Liver (tissue), 9 donors: Measurements from ENCODE around the gene ARGFX. TPM values are rescaled to one million over a fixed set of nuclear protein-coding genes. Genes with fewer than 3 reads are reported as not detected.

ENCODE experiments used
- DNase-seq: peaks from one replicate; pipeline ENCODE4 v3.0.0-alpha.2; 2017; ENCODE audit warnings: low spot score
- H3K27ac ChIP-seq, 2 donors: one replicate each; pipeline ENCODE4 v1.7.0; 2013; ENCODE audit warnings: inconsistent platforms in 2 of 2, low read length in 2 of 2, control low read depth in 1 of 2, low read depth in 1 of 2, mild to moderate bottlenecking in 1 of 2
- H3K27me3 ChIP-seq, 4 donors: one replicate each; pipeline versions ENCODE4 v1.6.1 to v1.7.0; 2013; ENCODE audit warnings: low read length in 3 of 4, inconsistent platforms in 1 of 4, mild to moderate bottlenecking in 1 of 4, moderate library complexity in 1 of 4; ENCODE audit not compliant: control insufficient read depth in 4 of 4, insufficient read depth in 4 of 4
- H3K36me3 ChIP-seq, 4 donors: one replicate each; pipeline versions ENCODE4 v1.6.1 to v1.7.0; 2013; ENCODE audit warnings: low read length in 3 of 4, mild to moderate bottlenecking in 3 of 4, low read depth in 1 of 4, moderate library complexity in 1 of 4; ENCODE audit not compliant: control insufficient read depth in 4 of 4, insufficient read depth in 3 of 4
- H3K4me1 ChIP-seq, 4 donors: one replicate each; pipeline versions ENCODE4 v1.6.1 to v1.7.0; 2013; ENCODE audit warnings: low read length in 3 of 4, mild to moderate bottlenecking in 3 of 4, moderate library complexity in 1 of 4; ENCODE audit not compliant: control insufficient read depth in 4 of 4, insufficient read depth in 4 of 4
- H3K4me3 ChIP-seq, 3 donors: one replicate each; pipeline versions ENCODE4 v1.6.1 to v1.7.0; 2013; ENCODE audit warnings: low read length in 3 of 3, control low read depth in 1 of 3, low read depth in 1 of 3, mild to moderate bottlenecking in 1 of 3
- H3K9ac ChIP-seq, 2 donors: one replicate each; pipeline ENCODE4 v1.7.0; 2013; ENCODE audit warnings: low read length in 2 of 2, mild to moderate bottlenecking in 2 of 2, moderate library complexity in 2 of 2, control low read depth in 1 of 2, low read depth in 1 of 2
- H3K9me3 ChIP-seq, 4 donors: one replicate each; pipeline versions ENCODE4 v1.6.1 to v1.7.0; 2013; ENCODE audit warnings: low read length in 3 of 4; ENCODE audit not compliant: control insufficient read depth in 4 of 4
- CTCF ChIP-seq: fragments of 150-350 bp; IDR thresholded peaks from 2 replicates; pipeline ENCODE4 v1.5.1; 2017; ENCODE audit warnings: improper control_type of control experiment, low read depth, low read length; ENCODE audit not compliant: missing input control
- EGR1 ChIP-seq, 2 donors: IDR thresholded peaks; 2 replicates each; pipeline ENCODE4 v1.6.1; 2016 to 2018; ENCODE audit warnings: antibody characterized with exemption in 2 of 2, low read depth in 2 of 2
- FOXA1 ChIP-seq: IDR thresholded peaks from 2 replicates; pipeline ENCODE4 v1.6.1; 2016; ENCODE audit warnings: antibody characterized with exemption
- FOXA2 ChIP-seq: IDR thresholded peaks from 2 replicates; pipeline ENCODE4 v1.6.1; 2016; ENCODE audit warnings: antibody characterized with exemption
- GABPA ChIP-seq, 2 donors: IDR thresholded peaks in 1 of 2; conservative IDR thresholded peaks in 1 of 2; 2 replicates each; pipeline ENCODE4 v1.6.1; 2016; ENCODE audit warnings: antibody characterized with exemption in 2 of 2, mild to moderate bottlenecking in 1 of 2, moderate library complexity in 1 of 2
- HNF4A ChIP-seq, 2 donors: conservative IDR thresholded peaks; 2 replicates each; pipeline ENCODE4 v1.6.1; 2016; ENCODE audit warnings: antibody characterized with exemption in 2 of 2, mild to moderate bottlenecking in 2 of 2
- HNF4G ChIP-seq: IDR thresholded peaks from 2 replicates; pipeline ENCODE4 v1.6.1; 2016; ENCODE audit warnings: antibody characterized with exemption
- JUND ChIP-seq, 2 donors: IDR thresholded peaks; 2 replicates each; pipeline ENCODE4 v1.6.1; 2016; ENCODE audit warnings: antibody characterized with exemption in 2 of 2
- NR2F2 ChIP-seq: IDR thresholded peaks from 2 replicates; pipeline ENCODE4 v1.6.1; 2016; ENCODE audit warnings: antibody characterized with exemption
- RAD21 ChIP-seq, 2 donors: IDR thresholded peaks; 2 replicates each; pipeline ENCODE4 v1.6.1; 2016; ENCODE audit warnings: antibody characterized with exemption in 2 of 2, mild to moderate bottlenecking in 2 of 2
- REST ChIP-seq: IDR thresholded peaks from 2 replicates; pipeline ENCODE4 v1.6.1; 2016; ENCODE audit warnings: antibody characterized with exemption, mild to moderate bottlenecking
- RXRA ChIP-seq, 2 donors: IDR thresholded peaks; 2 replicates each; pipeline ENCODE4 v1.6.1; 2017 to 2018; ENCODE audit warnings: antibody characterized with exemption in 2 of 2, mild to moderate bottlenecking in 1 of 2
- SP1 ChIP-seq: IDR thresholded peaks from 2 replicates; pipeline ENCODE4 v1.6.1; 2018; ENCODE audit warnings: antibody characterized with exemption, mild to moderate bottlenecking
- TAF1 ChIP-seq: conservative IDR thresholded peaks from 2 replicates; pipeline ENCODE4 v1.6.1; 2016; ENCODE audit warnings: antibody characterized with exemption, mild to moderate bottlenecking
- YY1 ChIP-seq: IDR thresholded peaks from 2 replicates; pipeline ENCODE4 v1.6.1; 2016; ENCODE audit warnings: antibody characterized with exemption, mild to moderate bottlenecking
- ZBTB33 ChIP-seq: IDR thresholded peaks from 2 replicates; pipeline ENCODE4 v1.6.1; 2016; ENCODE audit warnings: antibody characterized with exemption
- WGBS: extraction: QIAGEN DNeasy Blood & Tissue Kit; methylation state at CpG from one replicate; pipeline ENCODE4 v1.1.7; 2013; 5-methylcytosine and 5-hydroxymethylcytosine counted together
- polyA plus RNA-seq, 2 donors: library from polyadenylated mRNA; stranded (reverse) in 1 of 2; unstranded in 1 of 2; fragments of 200-250 nt in 1 of 2; fragments of >200 nt in 1 of 2; fragmentation: Nextera tagmentation in 1 of 2; extraction: Ambion mirVana in 1 of 2; gene quantifications; one replicate each; pipeline versions ENCODE4 v1.2.1 to v1.2.3, GENCODE V29; 2013 to 2015
- total RNA-seq, 2 donors: library from RNA; depleted of rRNA; stranded (reverse); fragments of >200 nt; gene quantifications; one replicate each; pipeline ENCODE4 v1.2.3, GENCODE V29; 2014
- TF ChIP-seq, protein P1 (sequence below): IDR thresholded peaks from 2 replicates; pipeline ENCODE4 v1.6.1; 2016; ENCODE audit warnings: antibody characterized with exemption
- TF ChIP-seq, protein P2 (sequence below): IDR thresholded peaks from 2 replicates; pipeline ENCODE4 v1.6.1; 2016; ENCODE audit warnings: antibody characterized with exemption
- donor health status: healthy.
- donor health status: healthy.
- donor health status: healthy.
- donor health status: healthy.
- donor health status: healthy.

ARGFX gene
- total and polyA plus RNA-seq, 4 donors: not detected

GRCh38 chr3:121545049-121545573, 22.6 kb upstream of the ARGFX start (continued):
- no peak for TF ChIP-seq ZBTB33

- peak; percentile 18 to 42 for TF ChIP-seq RXRA (IDR thresholded peaks at IDR 0.05)
- peak; percentile 83 to 95 for TF ChIP-seq GABPA (IDR thresholded peaks at IDR 0.05 in 1 of 2, conservative IDR thresholded peaks at IDR 0.05 in 1 of 2)
- peak in 1 of 2 donors; percentile 58 for TF ChIP-seq JUND (IDR thresholded peaks at IDR 0.05)
- TF ChIP-seq SP1: peak; percentile 48
- no peak for TF ChIP-seq EGR1 (IDR thresholded peaks at IDR 0.05; ENCODE audit: low read depth in 2 of 2)
- no peak for TF ChIP-seq FOXA1
- TF ChIP-seq HNF4G: no peak
- TF ChIP-seq, protein P1, sequence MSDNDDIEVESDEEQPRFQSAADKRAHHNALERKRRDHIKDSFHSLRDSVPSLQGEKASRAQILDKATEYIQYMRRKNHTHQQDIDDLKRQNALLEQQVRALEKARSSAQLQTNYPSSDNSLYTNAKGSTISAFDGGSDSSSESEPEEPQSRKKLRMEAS: peak; percentile 27
- TF ChIP-seq, protein P2, sequence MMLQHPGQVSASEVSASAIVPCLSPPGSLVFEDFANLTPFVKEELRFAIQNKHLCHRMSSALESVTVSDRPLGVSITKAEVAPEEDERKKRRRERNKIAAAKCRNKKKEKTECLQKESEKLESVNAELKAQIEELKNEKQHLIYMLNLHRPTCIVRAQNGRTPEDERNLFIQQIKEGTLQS: no peak
- peak; percentile 77 for TF ChIP-seq YY1
- TF ChIP-seq TAF1: peak; percentile 43
- TF ChIP-seq FOXA2: no peak
- TF ChIP-seq HNF4A (conservative IDR thresholded peaks at IDR 0.05): peak; percentile 16 to 54
- no peak for TF ChIP-seq NR2F2
- TF ChIP-seq ZBTB33: no peak
- peak; percentile 31 to 46 for TF ChIP-seq RAD21 (IDR thresholded peaks at IDR 0.05)
- peak; percentile 15 for TF ChIP-seq REST
- TF ChIP-seq CTCF: no peak
- Histone ChIP-seq H3K4me3 (peak within 1 kb of the TSS; percentile 49 to 82 (median 65)), H3K27ac (peak within 1 kb of the TSS; percentile 37 to 69), H3K9ac (peak within 1 kb of the TSS; percentile 85 to 92), H3K27me3 (no peaks in the 10 kb centered on the region), H3K4me1 (peaks cover 4 to 14% (median 10%) of the 10 kb centered on the region in 4 donors), H3K9me3 (no peaks in the 10 kb centered on the region), H3K36me3 (no peaks in the 10 kb centered on the region)
- DNase-seq: peak; percentile 88
- WGBS: under 1% methylated on average over 42 of the region's 42 CpGs
These were observed 21.9 kb upstream of the ARGFX start, which contains the start of gene POLQ for GRCh38 chr3:121545574-121546455. TSS of gene POLQ (minus strand) at chr3:121545988. CDS start at chr3:121545877, 111 bp downstream.
